HL-60 (cell line): ENCODE results near the gene PARP16.
"Not testable (repeated sequence)": the region's sequence is repeated elsewhere in the genome, so short reads cannot be mapped to it uniquely, and the experiment has no call there.

Experiments
- DNase-seq, 2 experiments: peaks; one replicate each; pipeline ENCODE4 v3.0.0-alpha.2; 2010 to 2020; ENCODE audit warnings: low read depth in 1 of 2, low spot score in 1 of 2
- H3K27ac ChIP-seq: fragments of 250-450 bp; sonication (Bioruptor Pico); replicated peaks from 2 replicates; pipeline ENCODE4 v1.5.1; 2020; ENCODE audit warnings: mild to moderate bottlenecking, moderate library complexity
- H3K27me3 ChIP-seq: fragments of 250-450 bp; sonication (Bioruptor Pico); 2 replicates; pipeline ENCODE4 v1.5.1; 2021; ENCODE audit warnings: mild to moderate bottlenecking, moderate library complexity; ENCODE audit not compliant: insufficient read depth, poor library complexity, severe bottlenecking
- H3K4me3 ChIP-seq: replicated peaks from 2 replicates; pipeline ENCODE4 v1.5.1; 2011; ENCODE audit warnings: mild to moderate bottlenecking, control low read depth, low read length; ENCODE audit not compliant: insufficient read depth
- GABPA ChIP-seq: IDR thresholded peaks from 2 replicates; pipeline ENCODE4 v1.6.1; 2012; ENCODE audit warnings: low read depth
- POLR2AphosphoS5 ChIP-seq: IDR thresholded peaks from 2 replicates; pipeline ENCODE4 v1.6.1; 2012; ENCODE audit warnings: low read depth
- SPI1 ChIP-seq: IDR thresholded peaks from 2 replicates; pipeline ENCODE4 v1.6.1; 2012; ENCODE audit warnings: low read depth, mild to moderate bottlenecking, borderline replicate concordance
- TF ChIP-seq, protein P1 (sequence below): IDR thresholded peaks from one replicate; pipeline ENCODE4 v1.5.1; 2011; ENCODE audit warnings: low read length, control low read depth, inconsistent platforms; ENCODE audit not compliant: insufficient read depth
- TF ChIP-seq, protein P2 (sequence below): IDR thresholded peaks from 2 replicates; pipeline ENCODE4 v1.6.1; 2012; ENCODE audit warnings: low read depth; ENCODE audit not compliant: insufficient replicate concordance

The PARP16 gene

DNA sequence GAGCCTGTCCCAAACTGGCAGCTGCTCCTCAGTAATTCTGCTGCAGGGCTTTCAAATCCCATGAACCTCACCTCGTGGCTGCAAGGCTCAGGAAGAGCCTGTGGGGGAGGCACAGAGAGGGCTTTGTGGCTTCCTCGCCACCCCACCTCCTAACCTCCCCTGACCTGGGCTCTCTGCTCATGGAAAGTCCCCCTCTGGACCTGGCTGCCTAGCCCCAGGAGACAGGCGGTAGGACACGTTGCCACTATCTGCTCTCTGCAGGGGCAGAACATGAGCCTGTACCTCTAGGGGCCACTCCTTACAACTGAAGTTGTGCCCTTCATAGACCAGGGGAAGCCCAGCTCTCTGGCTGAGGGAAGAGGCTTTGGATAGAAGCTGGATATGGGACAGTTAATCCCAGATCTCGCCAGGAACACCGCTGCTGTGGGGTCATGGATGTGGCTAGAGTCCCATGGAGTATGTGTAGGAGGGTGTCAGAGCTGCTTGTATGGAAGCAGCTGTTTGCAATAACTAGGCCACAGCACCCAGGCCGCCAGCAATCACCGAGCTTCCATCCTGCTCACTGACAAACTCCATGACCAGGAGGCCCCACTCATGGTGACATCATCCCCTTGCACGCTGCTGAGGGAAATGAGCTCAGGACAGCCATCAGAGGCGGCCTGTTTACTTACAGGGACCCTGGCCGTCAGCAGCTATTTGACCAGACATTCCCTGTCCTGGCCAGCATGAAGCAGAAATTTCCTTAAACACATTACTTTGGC lies 41.4 kb downstream of the PARP16 start:
- H3K27me3 ChIP-seq = no peaks in the 10 kb centered on the region
- H3K4me3 ChIP-seq = no peak overlapping the region
- TF ChIP-seq, protein P1, sequence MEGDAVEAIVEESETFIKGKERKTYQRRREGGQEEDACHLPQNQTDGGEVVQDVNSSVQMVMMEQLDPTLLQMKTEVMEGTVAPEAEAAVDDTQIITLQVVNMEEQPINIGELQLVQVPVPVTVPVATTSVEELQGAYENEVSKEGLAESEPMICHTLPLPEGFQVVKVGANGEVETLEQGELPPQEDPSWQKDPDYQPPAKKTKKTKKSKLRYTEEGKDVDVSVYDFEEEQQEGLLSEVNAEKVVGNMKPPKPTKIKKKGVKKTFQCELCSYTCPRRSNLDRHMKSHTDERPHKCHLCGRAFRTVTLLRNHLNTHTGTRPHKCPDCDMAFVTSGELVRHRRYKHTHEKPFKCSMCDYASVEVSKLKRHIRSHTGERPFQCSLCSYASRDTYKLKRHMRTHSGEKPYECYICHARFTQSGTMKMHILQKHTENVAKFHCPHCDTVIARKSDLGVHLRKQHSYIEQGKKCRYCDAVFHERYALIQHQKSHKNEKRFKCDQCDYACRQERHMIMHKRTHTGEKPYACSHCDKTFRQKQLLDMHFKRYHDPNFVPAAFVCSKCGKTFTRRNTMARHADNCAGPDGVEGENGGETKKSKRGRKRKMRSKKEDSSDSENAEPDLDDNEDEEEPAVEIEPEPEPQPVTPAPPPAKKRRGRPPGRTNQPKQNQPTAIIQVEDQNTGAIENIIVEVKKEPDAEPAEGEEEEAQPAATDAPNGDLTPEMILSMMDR = no peak
- no peak for TF ChIP-seq GABPA
- TF ChIP-seq SPI1 = no peak
- no peak for TF ChIP-seq POLR2AphosphoS5
- TF ChIP-seq, protein P2, sequence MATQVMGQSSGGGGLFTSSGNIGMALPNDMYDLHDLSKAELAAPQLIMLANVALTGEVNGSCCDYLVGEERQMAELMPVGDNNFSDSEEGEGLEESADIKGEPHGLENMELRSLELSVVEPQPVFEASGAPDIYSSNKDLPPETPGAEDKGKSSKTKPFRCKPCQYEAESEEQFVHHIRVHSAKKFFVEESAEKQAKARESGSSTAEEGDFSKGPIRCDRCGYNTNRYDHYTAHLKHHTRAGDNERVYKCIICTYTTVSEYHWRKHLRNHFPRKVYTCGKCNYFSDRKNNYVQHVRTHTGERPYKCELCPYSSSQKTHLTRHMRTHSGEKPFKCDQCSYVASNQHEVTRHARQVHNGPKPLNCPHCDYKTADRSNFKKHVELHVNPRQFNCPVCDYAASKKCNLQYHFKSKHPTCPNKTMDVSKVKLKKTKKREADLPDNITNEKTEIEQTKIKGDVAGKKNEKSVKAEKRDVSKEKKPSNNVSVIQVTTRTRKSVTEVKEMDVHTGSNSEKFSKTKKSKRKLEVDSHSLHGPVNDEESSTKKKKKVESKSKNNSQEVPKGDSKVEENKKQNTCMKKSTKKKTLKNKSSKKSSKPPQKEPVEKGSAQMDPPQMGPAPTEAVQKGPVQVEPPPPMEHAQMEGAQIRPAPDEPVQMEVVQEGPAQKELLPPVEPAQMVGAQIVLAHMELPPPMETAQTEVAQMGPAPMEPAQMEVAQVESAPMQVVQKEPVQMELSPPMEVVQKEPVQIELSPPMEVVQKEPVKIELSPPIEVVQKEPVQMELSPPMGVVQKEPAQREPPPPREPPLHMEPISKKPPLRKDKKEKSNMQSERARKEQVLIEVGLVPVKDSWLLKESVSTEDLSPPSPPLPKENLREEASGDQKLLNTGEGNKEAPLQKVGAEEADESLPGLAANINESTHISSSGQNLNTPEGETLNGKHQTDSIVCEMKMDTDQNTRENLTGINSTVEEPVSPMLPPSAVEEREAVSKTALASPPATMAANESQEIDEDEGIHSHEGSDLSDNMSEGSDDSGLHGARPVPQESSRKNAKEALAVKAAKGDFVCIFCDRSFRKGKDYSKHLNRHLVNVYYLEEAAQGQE = no peak
- no peak for DNase-seq
- no peak overlapping the region for H3K27ac ChIP-seq

DNA sequence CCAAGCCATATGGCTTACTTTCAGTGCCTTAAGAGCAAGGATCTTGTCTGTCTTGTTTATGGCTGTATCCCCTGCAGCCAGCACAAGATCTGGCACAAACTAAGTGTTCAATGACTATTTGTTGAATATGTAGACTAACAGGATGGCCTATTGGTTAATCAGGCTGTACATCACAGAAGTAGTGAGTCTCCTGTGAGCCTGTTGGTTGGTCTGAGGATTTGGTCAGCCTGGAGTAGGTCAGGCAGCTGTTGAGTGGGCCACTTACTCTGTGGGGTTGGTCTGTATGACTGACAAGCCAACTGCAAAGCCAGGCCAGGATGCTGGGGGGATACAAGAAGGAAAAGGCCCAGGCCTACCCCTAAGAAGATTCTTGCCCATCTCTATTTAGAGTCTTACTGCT lies 42.0 kb downstream of the PARP16 start:
- TF ChIP-seq GABPA (no peak), SPI1 (no peak), POLR2AphosphoS5 (no peak)
- TF ChIP-seq, protein P2 = no peak
- TF ChIP-seq, protein P1 = no peak
- no peak for DNase-seq
- no peak overlapping the region for H3K4me3 ChIP-seq
- H3K27me3 ChIP-seq = no peaks in the 10 kb centered on the region
- no peak overlapping the region for H3K27ac ChIP-seq

DNA sequence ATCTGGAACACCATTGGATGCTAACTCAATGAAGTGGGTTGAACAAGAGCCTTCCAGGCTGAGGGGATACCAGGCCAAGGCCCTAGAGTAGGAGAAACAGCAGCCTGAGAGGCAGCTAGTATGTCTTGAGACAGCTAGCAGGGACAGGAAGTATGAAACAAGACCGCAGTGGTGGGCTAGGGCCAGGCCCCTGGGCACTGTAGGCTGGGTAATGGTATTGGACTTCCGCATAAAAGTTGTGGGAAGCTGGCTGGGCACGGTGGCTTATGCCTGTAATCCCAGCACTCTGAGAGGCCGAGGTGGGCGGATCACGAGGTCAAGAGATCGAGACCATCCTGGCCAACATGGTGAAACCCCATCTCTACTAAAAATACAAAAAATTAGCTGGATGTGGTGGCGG lies 50.2 kb downstream of the PARP16 start:
- not testable (repeated sequence) for H3K4me3 ChIP-seq, DNase-seq, H3K27me3 ChIP-seq, H3K27ac ChIP-seq

DNA sequence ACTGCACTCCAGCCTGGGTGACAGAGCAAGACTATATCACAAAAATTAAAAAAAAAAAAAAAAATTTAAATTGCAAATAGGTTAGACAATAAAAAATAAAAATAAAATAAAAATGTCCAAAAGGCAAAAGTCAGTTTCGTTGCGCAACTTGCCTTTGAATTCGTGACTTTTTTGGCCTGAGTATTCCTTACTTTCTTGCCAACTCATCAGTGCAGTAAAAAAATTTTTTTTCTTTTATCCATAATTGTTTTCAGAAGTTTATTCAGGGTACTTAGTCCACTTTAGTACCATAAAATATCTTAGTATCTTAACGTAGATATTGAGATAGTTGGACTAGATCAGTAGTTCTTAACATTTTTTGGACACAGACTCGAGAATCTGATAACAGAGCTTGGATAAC lies 53.0 kb downstream of the PARP16 start:
- no peak for DNase-seq
- Histone ChIP-seq H3K27ac (no peak overlapping the region), H3K27me3 (no peaks in the 10 kb centered on the region), H3K4me3 (no peak overlapping the region)
- no peak for TF ChIP-seq POLR2AphosphoS5
- TF ChIP-seq, protein P2 = no peak
- TF ChIP-seq GABPA = no peak
- TF ChIP-seq SPI1 = no peak
- TF ChIP-seq, protein P1 = no peak
